Large intestine (tissue), 1 donor: Measurements from ENCODE around the gene PPHLN1. TPM values are rescaled to one million over a fixed set of nuclear protein-coding genes. Genes with fewer than 3 reads are reported as not detected.

Experiments used
- polyA plus RNA-seq: library from polyadenylated mRNA; unstranded; fragments of 120-200 nt; gene quantifications from one replicate; pipeline ENCODE4 v1.2.1, GENCODE V29; 2013

The PPHLN1 gene
- polyA plus RNA-seq, 1 donor, result 56.6 TPM

Other genes with a start within 250 kb of the PPHLN1 start
- 12.5 TPM for gene GXYLT1, start 181.3 kb upstream of the PPHLN1 start, polyA plus RNA-seq
- 19.4 TPM for gene YAF2, start 87.9 kb upstream of the PPHLN1 start, polyA plus RNA-seq
- gene ZCRB1, start 73 bp upstream of the PPHLN1 start, polyA plus RNA-seq, result 42.5 TPM